OCI-LY7 (cell line): ENCODE results near the gene FOSB. TPM values are rescaled to one million over a fixed set of nuclear protein-coding genes. Genes with fewer than 3 reads are reported as not detected.
A peak's percentile ranks its signal among the peaks of the same experiment; 100 is the strongest.

Source experiments
- Bru-seq: library from RNA; stranded (reverse); fragments of 400-500 nt; gene quantifications from one replicate; lab custom pipeline; 2021; lab: Mats Ljungman, UMichigan
- BruChase-seq, 2 experiments: library from RNA; stranded (reverse); fragments of 400-500 nt; gene quantifications; one replicate each; lab custom pipeline; 2021; lab: Mats Ljungman, UMichigan
- BruUV-seq: library from RNA; stranded (reverse); fragments of 400-500 nt; replicated peaks from 2 replicates; lab custom pipeline; 2021; lab: Mats Ljungman, UMichigan
- CTCF ChIA-PET: fragments of 300-600 bp; sonication (Branson Sonifier 250); formaldehyde crosslinking; loops from one replicate; lab custom pipeline; 2022; ENCODE audit warnings: antibody characterized with exemption; ENCODE audit not compliant: unreplicated experiment; lab: Charles Lee
- POLR2A ChIA-PET: fragments of 300-600 bp; sonication (Branson Sonifier 250); formaldehyde crosslinking; loops from one replicate; lab custom pipeline; 2022; ENCODE audit warnings: antibody characterized with exemption; lab: Charles Lee
- DNase-seq: peaks from one replicate; pipeline ENCODE4 v3.0.0-alpha.2; 2015; ENCODE audit warnings: low spot score
- H2AFZ ChIP-seq: fragments of 200-600 bp; sonication (generic), shearing (Covaris generic); 2 replicates; pipeline ENCODE4 v1.6.1; 2014; ENCODE audit warnings: mild to moderate bottlenecking, antibody characterized with exemption, low read length, moderate library complexity
- H3K27ac ChIP-seq: fragments of 200-600 bp; sonication (generic); 2 replicates; pipeline ENCODE4 v1.5.1; 2014; ENCODE audit warnings: mixed run types, low read depth, mild to moderate bottlenecking, moderate library complexity, low read length, inconsistent platforms; ENCODE audit not compliant: poor library complexity, severe bottlenecking
- H3K36me3 ChIP-seq: fragments of 200-600 bp; sonication (generic); 2 replicates; pipeline ENCODE4 v1.6.1; 2014; ENCODE audit warnings: mild to moderate bottlenecking, antibody characterized with exemption, low read length, moderate library complexity, mixed read lengths; ENCODE audit not compliant: insufficient read depth
- H3K4me1 ChIP-seq: fragments of 200-600 bp; sonication (generic); 2 replicates; pipeline ENCODE4 v1.5.1; 2014; ENCODE audit warnings: mild to moderate bottlenecking, low read length; ENCODE audit not compliant: insufficient read depth, poor library complexity, severe bottlenecking
- H3K4me2 ChIP-seq: fragments of 200-600 bp; sonication (generic); 2 replicates; pipeline ENCODE4 v1.6.1; 2014; ENCODE audit warnings: mild to moderate bottlenecking, low read length
- H3K4me3 ChIP-seq: fragments of 200-600 bp; sonication (generic); 2 replicates; pipeline ENCODE4 v1.5.1; 2014; ENCODE audit warnings: mild to moderate bottlenecking, low read depth, low read length; ENCODE audit not compliant: poor library complexity, severe bottlenecking
- H3K79me2 ChIP-seq: fragments of 200-600 bp; sonication (generic); 2 replicates; pipeline ENCODE4 v1.6.1; 2016; ENCODE audit warnings: low read depth, mild to moderate bottlenecking, low read length, moderate library complexity, mixed read lengths; ENCODE audit not compliant: insufficient read depth
- H3K9me2 ChIP-seq: fragments of 200-600 bp; sonication (generic); 2 replicates; pipeline ENCODE4 v1.6.1; 2016; ENCODE audit warnings: mild to moderate bottlenecking, low read length, mixed read lengths; ENCODE audit not compliant: insufficient read depth
- H3K9me3 ChIP-seq: fragments of 200-600 bp; sonication (generic); 2 replicates; pipeline ENCODE4 v1.6.1; 2014; ENCODE audit warnings: mild to moderate bottlenecking, mixed run types, low read length, mixed read lengths
- H4K20me1 ChIP-seq: fragments of 200-600 bp; sonication (generic); 2 replicates; pipeline ENCODE4 v1.6.1; 2014; ENCODE audit warnings: mild to moderate bottlenecking, antibody characterized with exemption, low read length, moderate library complexity, mixed read lengths; ENCODE audit not compliant: insufficient read depth
- CTCF ChIP-seq: fragments of 200-600 bp; sonication (generic); conservative IDR thresholded peaks from 2 replicates; pipeline ENCODE4 v1.5.1; 2014; ENCODE audit warnings: mild to moderate bottlenecking, antibody characterized with exemption, low read length, moderate library complexity, mixed read lengths
- EZH2phosphoT487 ChIP-seq: fragments of 200-600 bp; sonication (generic); IDR thresholded peaks from 2 replicates; pipeline ENCODE4 v1.6.1; 2018; ENCODE audit warnings: low read depth, borderline replicate concordance, mild to moderate bottlenecking, mixed run types, antibody characterized with exemption, low read length, moderate library complexity, mixed read lengths
- intact Hi-C: fragments of 100-400 bp; cut with micrococcal nuclease; formaldehyde crosslinking; loops from one replicate; pipeline ENCODE4 v1.10.0; 2022; ENCODE audit not compliant: unreplicated experiment
- long read RNA-seq: library from polyadenylated mRNA; stranded (forward); transcript quantifications from one replicate; pipeline ENCODE4 v2.0.0, GENCODE V29; 2022
- total RNA-seq, 2 experiments: library from RNA; depleted of rRNA in 1 of 2; stranded (reverse); fragments of >200 nt in 1 of 2; shearing (Covaris generic) in 1 of 2; gene quantifications; 2 replicates each; pipeline ENCODE4 v1.2.3, GENCODE V29; 2014 to 2022

The FOSB gene
- 1.2 and 2.3 TPM in 2 replicates for total RNA-seq (2014; rRNA removed; shearing (Covaris generic))
- 2.1 and 2.4 TPM in 2 replicates for total RNA-seq (2022)
- percentile 50 among the genes with signal in this experiment for Bru-seq, nascent RNA
- BruChase-seq, experiment 1, labeled RNA remaining after a 6-hour chase: percentile 43 among the genes with signal in this experiment
- percentile 53 among the genes with signal in this experiment for BruChase-seq, experiment 2, labeled RNA remaining after a 2-hour chase
- long read RNA-seq, partial matches to known transcripts: 0 of 10 reads
- long read RNA-seq, other reads (novel, unspliced or antisense): 10 of 10 reads

GRCh38 chr19:45467456-45468158 lies at the start of gene FOSB:
TSS of gene FOSB (plus strand) at chr19:45467996. CDS start at chr19:45468587, 591 bp downstream.
- Histone ChIP-seq H3K36me3 (no peaks in the 10 kb centered on the region), H3K4me2 (peak within 1 kb of the TSS; percentile 100), H3K79me2 (no peaks in the 10 kb centered on the region; the same call in 1 of the 2 replicates), H3K9me3 (no peaks in the 10 kb centered on the region), H4K20me1 (0 out of 2 replicates have a peak, but pooled peaks cover 4% of the 10 kb centered on the region), H2AFZ (peak within 1 kb of the TSS; percentile 74), H3K4me3 (peak within 1 kb of the TSS; percentile 81), H3K9me2 (no peaks in the 10 kb centered on the region), H3K4me1 (peaks cover 19% of the 10 kb centered on the region), H3K27ac (peak within 1 kb of the TSS; percentile 87)
- intact Hi-C loops: loop anchor here (2.0 kb wide), 1 partner anchor 17 kb away; no protein-coding TSS in a partner anchor
- no TSS peak for BruUV-seq
- POLR2A ChIA-PET: interaction anchor here (0.6 to 1.6 kb wide), 4 partner anchors 10 to 253 kb away, joined by 3 to 6 read pairs (median 6); no protein-coding TSS in a partner anchor
- TF ChIP-seq EZH2phosphoT487 (no peak), CTCF (no peak; the same call in none of the 2 replicates)
- CTCF ChIA-PET: interaction anchor here (2.3 kb wide), 1 partner anchor 11 kb away, joined by 7 read pairs; no protein-coding TSS in a partner anchor
- DNase-seq: peak; percentile 99

GRCh38 chr19:45418802-45419201 lies 49.0 kb upstream of the FOSB start:
- no TSS peak for BruUV-seq
- Histone ChIP-seq H3K9me3 (no peaks in the 10 kb centered on the region), H3K27ac (peak overlapping the region; percentile 79), H2AFZ (no peak overlapping the region; the same call in 1 of the 2 replicates), H3K4me1 (peaks cover 45% of the 10 kb centered on the region), H3K36me3 (peaks cover 54% of the 10 kb centered on the region), H3K4me2 (peak overlapping the region; percentile 81), H3K79me2 (peaks cover 11% of the 10 kb centered on the region; the same call in 1 of the 2 replicates), H3K4me3 (peak overlapping the region; percentile 57), H3K9me2 (no peaks in the 10 kb centered on the region), H4K20me1 (no peaks in the 10 kb centered on the region)
- ChIA-PET POLR2A (no interaction called here), CTCF (no interaction called here)
- TF ChIP-seq EZH2phosphoT487 (no peak), CTCF (no peak)
- peak; percentile 21 for DNase-seq
- intact Hi-C loops: loop anchor here (1.0 kb wide), 1 partner anchor 13 kb away; the partner anchor contains the start of gene POLR1G
